IMR-90 (cell line): ENCODE data around the gene CEP128. TPM values are rescaled to one million over a fixed set of nuclear protein-coding genes. Genes with fewer than 3 reads are reported as not detected.

Source experiments
- ATAC-seq: fragments of 200-7000 bp; cut with Tn5 transposase; 2 replicates; pipeline ENCODE4 v1.9.1; 2020; ENCODE audit warnings: low read depth, mild to moderate bottlenecking, moderate library complexity
- BruUV-seq: library from RNA; stranded (reverse); fragments of 400-500 nt; replicated peaks from 2 replicates; lab custom pipeline; 2021; lab: Mats Ljungman, UMichigan
- CTCF ChIA-PET: fragments of 300-600 bp; formaldehyde crosslinking; extraction: SDS; loops from one replicate; lab custom pipeline; 2021; ENCODE audit warnings: antibody characterized with exemption; lab: Yijun Ruan, JAX
- POLR2A ChIA-PET: fragments of 300-600 bp; sonication (Branson Sonifier 250); formaldehyde crosslinking; loops from one replicate; lab custom pipeline; 2022; ENCODE audit warnings: antibody characterized with exemption; ENCODE audit not compliant: unreplicated experiment; lab: Charles Lee
- DNase-seq: peaks from one replicate; pipeline ENCODE4 v3.0.0; 2013
- H2AFZ ChIP-seq: replicated peaks from 2 replicates; pipeline ENCODE3; 2013; ENCODE audit warnings: low read length, mild to moderate bottlenecking; ENCODE audit not compliant: poor library complexity
- H2AK5ac ChIP-seq: 2 replicates; pipeline ENCODE4 v1.6.1; 2013; ENCODE audit warnings: low read depth, low read length, inconsistent platforms
- H2AK9ac ChIP-seq: replicated peaks from 2 replicates; pipeline ENCODE3; 2013; ENCODE audit warnings: mild to moderate bottlenecking, low read depth, low read length, moderate library complexity; ENCODE audit not compliant: poor library complexity
- H2BK120ac ChIP-seq: 2 replicates; pipeline ENCODE4 v1.6.1; 2013; ENCODE audit warnings: low read depth, low read length, inconsistent platforms
- H2BK15ac ChIP-seq: 3 replicates; pipeline ENCODE4 v1.6.1; 2013; ENCODE audit warnings: low read depth, low read length, inconsistent platforms
- H2BK20ac ChIP-seq: 2 replicates; pipeline ENCODE4 v1.6.1; 2013; ENCODE audit warnings: low read depth, mild to moderate bottlenecking, inconsistent platforms, low read length, moderate library complexity
- H2BK5ac ChIP-seq: 2 replicates; pipeline ENCODE4 v1.6.1; 2013; ENCODE audit warnings: mild to moderate bottlenecking, low read depth, low read length, inconsistent platforms; ENCODE audit not compliant: poor library complexity, severe bottlenecking
- H3K14ac ChIP-seq: replicated peaks from 2 replicates; pipeline ENCODE4 v1.6.1; 2013; ENCODE audit warnings: low read depth, low read length, inconsistent platforms
- H3K18ac ChIP-seq: 2 replicates; pipeline ENCODE4 v1.6.1; 2013; ENCODE audit warnings: low read depth, low read length, control low read depth
- H3K23ac ChIP-seq: 2 replicates; pipeline ENCODE4 v1.6.1; 2013; ENCODE audit warnings: low read depth, low read length, inconsistent platforms
- H3K27ac ChIP-seq: 2 replicates; pipeline ENCODE4 v1.5.1; 2013; ENCODE audit warnings: mild to moderate bottlenecking, control low read depth, low read length; ENCODE audit not compliant: insufficient read depth
- H3K27me3 ChIP-seq: 2 replicates; pipeline ENCODE4 v1.6.1; 2013; ENCODE audit warnings: low read length; ENCODE audit not compliant: control insufficient read depth, insufficient read depth
- H3K36me3 ChIP-seq: 2 replicates; pipeline ENCODE4 v1.6.1; 2013; ENCODE audit warnings: low read length, mixed read lengths; ENCODE audit not compliant: control insufficient read depth, insufficient read depth
- H3K4ac ChIP-seq: 2 replicates; pipeline ENCODE4 v1.6.1; 2013; ENCODE audit warnings: low read depth, low read length, inconsistent platforms
- H3K4me1 ChIP-seq: 2 replicates; pipeline ENCODE4 v1.6.1; 2013; ENCODE audit warnings: low read length, mixed read lengths; ENCODE audit not compliant: control insufficient read depth, insufficient read depth
- H3K4me2 ChIP-seq: 2 replicates; pipeline ENCODE4 v1.6.1; 2013; ENCODE audit warnings: low read depth, mild to moderate bottlenecking, control low read depth, low read length, moderate library complexity
- H3K4me3 ChIP-seq: 2 replicates; pipeline ENCODE4 v1.5.1; 2013; ENCODE audit warnings: low read depth, mild to moderate bottlenecking, control low read depth, low read length, moderate library complexity; ENCODE audit not compliant: insufficient read depth
- H3K56ac ChIP-seq: 2 replicates; pipeline ENCODE4 v1.6.1; 2013; ENCODE audit warnings: low read length, inconsistent platforms; ENCODE audit not compliant: insufficient read depth; ENCODE audit errors: extremely low read depth
- H3K79me1 ChIP-seq, 2 experiments: 2 replicates each; pipeline ENCODE4 v1.6.1; 2013; ENCODE audit warnings: low read length in 2 of 2, inconsistent platforms in 1 of 2, low read depth in 1 of 2
- H3K9ac ChIP-seq: 2 replicates; pipeline ENCODE4 v1.6.1; 2013; ENCODE audit warnings: low read depth, low read length, control low read depth
- H3K9me1 ChIP-seq: 2 replicates; pipeline ENCODE4 v1.6.1; 2013; ENCODE audit warnings: low read length, inconsistent platforms; ENCODE audit not compliant: insufficient read depth
- H3K9me3 ChIP-seq: 2 replicates; pipeline ENCODE4 v1.6.1; 2013; ENCODE audit warnings: low read length; ENCODE audit not compliant: control insufficient read depth, insufficient read depth
- H4K20me1 ChIP-seq: 2 replicates; pipeline ENCODE4 v1.6.1; 2013; ENCODE audit warnings: low read length, inconsistent platforms; ENCODE audit not compliant: insufficient read depth
- H4K5ac ChIP-seq: 2 replicates; pipeline ENCODE4 v1.6.1; 2013; ENCODE audit warnings: mild to moderate bottlenecking, low read depth, low read length, control low read depth
- H4K8ac ChIP-seq, 2 experiments: 2 replicates each; pipeline ENCODE4 v1.6.1; 2013; ENCODE audit warnings: low read depth in 2 of 2, low read length in 2 of 2, control low read depth in 1 of 2, inconsistent platforms in 1 of 2
- H4K91ac ChIP-seq: 2 replicates; pipeline ENCODE4 v1.6.1; 2013; ENCODE audit warnings: low read depth, low read length, inconsistent platforms; ENCODE audit not compliant: insufficient read depth
- CHD1 ChIP-seq: IDR thresholded peaks from 2 replicates; pipeline ENCODE4 v1.6.1; 2012; ENCODE audit warnings: low read depth, low read length, improper control_type of control experiment
- RFX5 ChIP-seq: IDR thresholded peaks from 2 replicates; pipeline ENCODE4 v1.8.0; 2012; ENCODE audit warnings: low read depth, mild to moderate bottlenecking, low read length, moderate library complexity
- WGBS, 2 experiments: methylation state at CpG; one replicate each; pipeline versions ENCODE4 v1.1.5 to v1.1.7; 2013; ENCODE audit warnings: missing lambda C conversion rate in 2 of 2; ENCODE audit not compliant: insufficient read length in 1 of 2; ENCODE audit errors: extremely low coverage in 2 of 2; 5-methylcytosine and 5-hydroxymethylcytosine counted together
- dilution Hi-C: fragments of 300-500 bp; cut with HindIII; formaldehyde crosslinking; loops from one replicate; pipeline ENCODE4 v1.14.3; 2018; ENCODE audit warnings: low sequenced_read_pairs; ENCODE audit not compliant: unreplicated experiment
- in situ Hi-C: fragments of 300-500 bp; cut with MboI; formaldehyde crosslinking; loops from 3 replicates; pipeline ENCODE4 v1.14.3; 2019; ENCODE audit warnings: low sequenced_read_pairs, inconsistent platforms, mixed read lengths
- intact Hi-C: fragments of 100-400 bp; cut with micrococcal nuclease; formaldehyde crosslinking; loops from 2 replicates; pipeline ENCODE4 v1.10.0; 2022
- polyA plus RNA-seq, 3 experiments: library from polyadenylated mRNA; depleted of rRNA; stranded (reverse); fragments of >200 nt; gene quantifications; 2 replicates each; pipeline ENCODE4 v1.2.3, GENCODE V29; 2012; ENCODE audit warnings: low replicate concordance in 1 of 3
- total RNA-seq: library from RNA; depleted of rRNA; stranded (reverse); fragments of >200 nt; gene quantifications from 2 replicates; pipeline ENCODE4 v1.2.3, GENCODE V29; 2012

CEP128 gene
- total and polyA plus RNA-seq, 2 of the 4 experiments (the other 2 are of a cell fraction), result 1.9 to 5.7 TPM

- H2AFZ ChIP-seq, result no peak overlapping the region
- no peak overlapping the region for H4K5ac ChIP-seq
- H4K20me1 ChIP-seq, result no peaks in the 10 kb centered on the region
- H3K4me1 ChIP-seq, result no peaks in the 10 kb centered on the region
- no peaks in the 10 kb centered on the region for H3K27me3 ChIP-seq
- DNase-seq (peak; percentile 79), ATAC-seq (peak; percentile 71)
- no peak overlapping the region for H2BK15ac ChIP-seq
- H3K4me3 ChIP-seq, result no peak overlapping the region
- H3K9me1 ChIP-seq, result no peaks in the 10 kb centered on the region
- H3K4ac ChIP-seq, result no peak overlapping the region
- no peak overlapping the region for H3K23ac ChIP-seq
- no peak overlapping the region for H3K56ac ChIP-seq
- H2BK5ac ChIP-seq, result no peak overlapping the region
- POLR2A ChIA-PET, result no interaction called here
- H2AK5ac ChIP-seq, result no peak overlapping the region
- H2BK120ac ChIP-seq, result no peak overlapping the region
- BruUV-seq, result no TSS peak
- dilution Hi-C loops (no loop called here), in situ Hi-C loops (no loop called here), intact Hi-C loops (no loop called here)
- no peaks in the 10 kb centered on the region for H3K36me3 ChIP-seq
- H2BK20ac ChIP-seq, result no peak overlapping the region
- H4K8ac ChIP-seq, result no peak overlapping the region
- CTCF ChIA-PET, result no interaction called here
- H3K9me3 ChIP-seq, result no peaks in the 10 kb centered on the region; the same call in 1 of the 2 replicates
- no peak overlapping the region for H3K18ac ChIP-seq
- TF ChIP-seq CHD1 (no peak), RFX5 (peak; percentile 80)
- no peak overlapping the region for H2AK9ac ChIP-seq
- H3K4me2 ChIP-seq, result no peak overlapping the region
- no peaks in the 10 kb centered on the region for H3K79me1 ChIP-seq
- no peak overlapping the region for H3K9ac ChIP-seq
- no peak overlapping the region for H3K27ac ChIP-seq
- no peak overlapping the region for H4K91ac ChIP-seq
- WGBS, 2 experiments, result no CpG with 5 or more reads among the region's 1 CpG
- no peak overlapping the region for H3K14ac ChIP-seq
Measured at GRCh38 chr14:80456209-80456608, 485.3 kb downstream of the CEP128 start.
